HepG2 (cell line): ENCODE results near the gene DDT.
"Not testable (repeated sequence)": the region's sequence is repeated elsewhere in the genome, so short reads cannot be mapped to it uniquely, and the experiment has no call there.

Source experiments
- NFYB ChIP-seq: sonication (generic); formaldehyde crosslinking; IDR thresholded peaks from 2 replicates; pipeline ENCODE4 v1.4.0; 2020; ENCODE audit warnings: missing genetic modification reagents
- NR3C1 ChIP-seq: sonication (generic); formaldehyde crosslinking; IDR thresholded peaks from 2 replicates; pipeline ENCODE4 v1.4.0; 2020; ENCODE audit warnings: missing genetic modification reagents
- SALL2 ChIP-seq: sonication (generic); formaldehyde crosslinking; IDR thresholded peaks from 2 replicates; pipeline ENCODE4 v1.8.1; 2023; ENCODE audit warnings: mild to moderate bottlenecking, missing genetic modification reagents, inconsistent platforms
- ZNF563 ChIP-seq: sonication (generic); formaldehyde crosslinking; IDR thresholded peaks from 2 replicates; pipeline ENCODE4 v1.8.0; 2022; ENCODE audit warnings: mild to moderate bottlenecking, moderate library complexity, missing genetic modification reagents
- ZNF777 ChIP-seq: sonication (generic); formaldehyde crosslinking; IDR thresholded peaks from 2 replicates; pipeline ENCODE4 v1.4.0; 2020; ENCODE audit warnings: missing genetic modification reagents

GRCh38 chr22:23947391-23947790 is 26.9 kb downstream of the DDT start:
- TF ChIP-seq ZNF563 (CRISPR knock-in tag); SALL2 (CRISPR knock-in tag); NFYB (CRISPR knock-in tag); ZNF777; NR3C1: not testable (repeated sequence)
